Tibial nerve (tissue), 4 donors: ENCODE measurements around the gene CARD11. TPM values are rescaled to one million over a fixed set of nuclear protein-coding genes. Genes with fewer than 3 reads are reported as not detected.

ENCODE experiments used
- DNase-seq, 2 donors: peaks; one replicate each; pipeline ENCODE4 v3.0.0-alpha.2; 2019; ENCODE audit warnings: low spot score in 2 of 2
- H3K27ac ChIP-seq, 4 donors: fragments of 200-600 bp; sonication (generic) in 3 of 4; one replicate each; pipeline ENCODE4 v1.5.1; 2017 to 2019; ENCODE audit warnings: mild to moderate bottlenecking in 1 of 4
- H3K27me3 ChIP-seq, 2 donors: fragments of 200-600 bp; sonication (generic) in 1 of 2; one replicate each; pipeline versions ENCODE4 v1.5.1 to v1.6.0; 2017 to 2019
- H3K36me3 ChIP-seq, 3 donors: fragments of 200-600 bp; sonication (generic); one replicate each; pipeline ENCODE4 v1.5.1; 2018 to 2019
- H3K4me1 ChIP-seq, 4 donors: fragments of 200-600 bp; sonication (generic) in 3 of 4; one replicate each; pipeline ENCODE4 v1.5.1; 2017 to 2019
- H3K4me3 ChIP-seq, 4 donors: fragments of 200-600 bp; sonication (generic) in 3 of 4; one replicate each; pipeline ENCODE4 v1.5.1; 2017 to 2019; ENCODE audit warnings: mild to moderate bottlenecking in 1 of 4, moderate library complexity in 1 of 4
- H3K9me3 ChIP-seq, 4 donors: fragments of 200-600 bp; sonication (generic) in 3 of 4; one replicate each; pipeline ENCODE4 v1.5.1; 2017 to 2019
- CTCF ChIP-seq, 5 experiments: fragments of 200-600 bp in 3 of 5; fragments of 450-650 bp in 2 of 5; sonication (generic) in 3 of 5; IDR thresholded peaks; one replicate each; pipeline ENCODE4 v1.5.1; 2016 to 2019; ENCODE audit warnings: antibody characterized with exemption in 5 of 5, mild to moderate bottlenecking in 3 of 5, moderate library complexity in 2 of 5
- EP300 ChIP-seq, 2 donors: sonication (generic); formaldehyde crosslinking; IDR thresholded peaks; one replicate each; pipeline ENCODE4 v1.6.1; 2017; ENCODE audit warnings: antibody characterized with exemption in 2 of 2, mild to moderate bottlenecking in 1 of 2
- POLR2A ChIP-seq, 2 donors: fragments of 450-650 bp; IDR thresholded peaks; one replicate each; pipeline ENCODE4 v1.6.1; 2017; ENCODE audit warnings: antibody characterized with exemption in 2 of 2, mild to moderate bottlenecking in 2 of 2, moderate library complexity in 2 of 2
- WGBS, 2 donors: methylation state at CpG; one replicate each; pipeline ENCODE4 v1.1.5; 2018; 5-methylcytosine and 5-hydroxymethylcytosine counted together
- total RNA-seq, 4 donors: library from RNA; depleted of rRNA; stranded (reverse); fragments of >200 nt; gene quantifications; one replicate each; pipeline ENCODE4 v1.1.0, GENCODE V29; 2016

CARD11 gene
- total RNA-seq, 4 donors from 2014 or later: 2.0 to 4.8 (median 3.1) TPM

GRCh38 chr7:2997014-2997413, 46.7 kb downstream of the CARD11 start:
- TF ChIP-seq CTCF (IDR thresholded peaks at IDR 0.05): no peak
- no peak for TF ChIP-seq POLR2A (IDR thresholded peaks at IDR 0.05)
- no peak for TF ChIP-seq EP300 (IDR thresholded peaks at IDR 0.05)
- Histone ChIP-seq H3K27ac (no peak overlapping the region), H3K4me3 (no peak overlapping the region), H3K27me3 (no peaks in the 10 kb centered on the region), H3K36me3 (no peaks in the 10 kb centered on the region), H3K9me3 (peaks cover 0 to 24% (median 2%) of the 10 kb centered on the region in 4 donors), H3K4me1 (no peaks in the 10 kb centered on the region)
- DNase-seq: no peak
- 85 to 91% methylated on average over 10 of the region's 10 CpGs for WGBS, 2 donors

- 85% methylated on average over 4 of the region's 4 CpGs for WGBS, 2 donors
- no peak for TF ChIP-seq POLR2A (IDR thresholded peaks at IDR 0.05)
- no peak for TF ChIP-seq EP300 (IDR thresholded peaks at IDR 0.05)
- TF ChIP-seq CTCF (IDR thresholded peaks at IDR 0.05): no peak
These were observed 47.5 kb downstream of the CARD11 start for GRCh38 chr7:2996141-2996540.

GRCh38 chr7:2993868-2994267, 49.8 kb downstream of the CARD11 start:
- no peak for DNase-seq
- Histone ChIP-seq H3K27me3 (no peaks in the 10 kb centered on the region), H3K4me1 (no peaks in the 10 kb centered on the region), H3K36me3 (no peaks in the 10 kb centered on the region), H3K4me3 (no peak overlapping the region), H3K9me3 (peaks cover 0 to 51% (median 2%) of the 10 kb centered on the region in 4 donors), H3K27ac (no peak overlapping the region)
- 89 to 91% methylated on average over 14 of the region's 14 CpGs for WGBS, 2 donors
- no peak for TF ChIP-seq CTCF (IDR thresholded peaks at IDR 0.05)
- TF ChIP-seq POLR2A (IDR thresholded peaks at IDR 0.05): no peak
- no peak for TF ChIP-seq EP300 (IDR thresholded peaks at IDR 0.05)

More at GRCh38 chr7:2996141-2996540, 47.5 kb downstream of the CARD11 start:
- Histone ChIP-seq H3K9me3 (peaks cover 0 to 32% (median 2%) of the 10 kb centered on the region in 4 donors), H3K4me1 (no peaks in the 10 kb centered on the region), H3K4me3 (no peak overlapping the region), H3K27me3 (no peaks in the 10 kb centered on the region), H3K27ac (no peak overlapping the region), H3K36me3 (no peaks in the 10 kb centered on the region)
- no peak for DNase-seq

GRCh38 chr7:2993396-2993795, 50.3 kb downstream of the CARD11 start:
- no peaks in the 10 kb centered on the region for H3K27me3 ChIP-seq
- H3K9me3 ChIP-seq: peaks cover 0 to 55% (median 2%) of the 10 kb centered on the region in 4 donors
- no peaks in the 10 kb centered on the region for H3K36me3 ChIP-seq
- H3K27ac ChIP-seq: no peak overlapping the region
- no peak for TF ChIP-seq CTCF (IDR thresholded peaks at IDR 0.05)
- TF ChIP-seq POLR2A (IDR thresholded peaks at IDR 0.05): no peak
- no peak for TF ChIP-seq EP300 (IDR thresholded peaks at IDR 0.05)
- H3K4me3 ChIP-seq: no peak overlapping the region
- H3K4me1 ChIP-seq: no peaks in the 10 kb centered on the region
- DNase-seq: no peak
- 57 to 63% methylated on average over 16 to 17 of the region's 17 CpGs for WGBS, 2 donors

GRCh38 chr7:2990949-2991470, 52.7 kb downstream of the CARD11 start:
- H3K9me3 ChIP-seq: peaks cover 0 to 62% (median 2%) of the 10 kb centered on the region in 4 donors
- no peak for DNase-seq
- no peak overlapping the region for H3K27ac ChIP-seq
- WGBS, 2 donors: 73 to 86% methylated on average over 6 of the region's 6 CpGs
- no peaks in the 10 kb centered on the region for H3K36me3 ChIP-seq
- no peak overlapping the region for H3K4me3 ChIP-seq
- TF ChIP-seq EP300 (IDR thresholded peaks at IDR 0.05) (no peak), POLR2A (IDR thresholded peaks at IDR 0.05) (no peak), CTCF (IDR thresholded peaks at IDR 0.05) (no peak)
- H3K27me3 ChIP-seq: no peaks in the 10 kb centered on the region
- H3K4me1 ChIP-seq: no peaks in the 10 kb centered on the region
